HG02852 (cell line): ENCODE results near the gene PCSK1N.
"Not testable (repeated sequence)": the region's sequence is repeated elsewhere in the genome, so short reads cannot be mapped to it uniquely, and the experiment has no call there.

Experiments used
- ATAC-seq: cut with Tn5 transposase; IDR thresholded peaks from one replicate; pipeline ENCODE4 v1.9.1; 2021; ENCODE audit warnings: mild to moderate bottlenecking, moderate library complexity; ENCODE audit not compliant: unreplicated experiment

PCSK1N gene, protein sequence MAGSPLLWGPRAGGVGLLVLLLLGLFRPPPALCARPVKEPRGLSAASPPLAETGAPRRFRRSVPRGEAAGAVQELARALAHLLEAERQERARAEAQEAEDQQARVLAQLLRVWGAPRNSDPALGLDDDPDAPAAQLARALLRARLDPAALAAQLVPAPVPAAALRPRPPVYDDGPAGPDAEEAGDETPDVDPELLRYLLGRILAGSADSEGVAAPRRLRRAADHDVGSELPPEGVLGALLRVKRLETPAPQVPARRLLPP

DNA sequence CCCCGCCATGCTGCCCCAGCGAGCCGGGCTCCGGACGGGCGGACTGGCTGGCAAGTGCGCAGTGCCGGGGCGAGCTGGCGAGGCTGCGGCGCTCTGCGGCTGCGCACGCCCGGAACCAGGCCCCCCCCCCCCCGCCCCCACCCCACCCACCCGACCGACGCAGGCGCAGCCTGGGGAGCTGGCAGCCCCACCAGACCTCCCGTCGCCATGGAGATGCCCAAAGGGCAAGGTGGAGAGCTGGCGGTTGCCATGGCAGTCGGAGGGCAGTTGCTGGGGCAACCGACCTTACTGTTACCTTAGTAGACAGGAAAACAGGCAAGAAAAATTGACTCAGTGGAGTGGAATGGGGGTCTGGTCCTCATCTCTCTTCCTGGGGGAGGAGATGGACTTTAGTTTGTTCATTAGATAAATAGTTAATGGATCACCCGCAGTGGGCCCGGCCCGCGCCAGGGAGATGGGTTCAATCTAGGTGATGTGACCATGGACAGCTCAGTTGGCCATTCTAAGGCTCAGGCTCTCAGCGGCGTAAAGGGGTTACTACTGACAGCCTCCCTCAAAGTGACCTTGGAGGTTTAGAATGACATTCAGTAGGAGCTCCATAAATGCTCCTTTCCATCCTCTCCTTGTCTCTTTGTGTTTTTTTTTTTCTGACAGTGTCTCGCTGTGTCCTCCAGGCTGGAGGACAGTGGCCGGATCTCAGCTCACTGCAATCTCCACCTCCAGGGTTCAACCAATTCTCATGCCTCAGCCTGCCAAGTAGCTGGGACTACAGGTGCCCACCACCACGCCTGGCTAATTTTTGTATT, at the start of gene PCSK1N:
TSS of gene PCSK1N (minus strand) at position 87 of the 806 bp plus-strand sequence. CDS start at position 9, 78 bp downstream.
- ATAC-seq: no peak

DNA sequence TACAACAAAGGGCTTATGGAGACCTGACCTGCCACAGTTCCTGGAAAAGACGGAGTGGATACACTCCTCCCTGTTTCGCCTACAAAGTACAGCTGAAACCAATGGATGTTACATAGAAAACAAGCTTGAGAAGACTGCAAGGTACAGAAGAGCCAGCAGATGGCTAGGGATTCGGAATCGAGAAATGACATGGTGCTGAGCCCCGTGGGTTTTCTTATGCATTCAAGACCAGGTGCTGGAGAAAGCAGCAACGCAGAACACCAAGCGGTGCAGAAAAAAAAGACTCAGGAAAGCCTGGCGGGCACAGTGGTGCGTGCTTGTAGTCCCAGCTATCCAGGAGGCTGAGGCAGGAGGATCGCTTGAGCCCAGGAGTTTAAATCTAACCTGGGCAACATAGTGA, 48.3 kb upstream of the PCSK1N start:
- ATAC-seq: no peak

DNA sequence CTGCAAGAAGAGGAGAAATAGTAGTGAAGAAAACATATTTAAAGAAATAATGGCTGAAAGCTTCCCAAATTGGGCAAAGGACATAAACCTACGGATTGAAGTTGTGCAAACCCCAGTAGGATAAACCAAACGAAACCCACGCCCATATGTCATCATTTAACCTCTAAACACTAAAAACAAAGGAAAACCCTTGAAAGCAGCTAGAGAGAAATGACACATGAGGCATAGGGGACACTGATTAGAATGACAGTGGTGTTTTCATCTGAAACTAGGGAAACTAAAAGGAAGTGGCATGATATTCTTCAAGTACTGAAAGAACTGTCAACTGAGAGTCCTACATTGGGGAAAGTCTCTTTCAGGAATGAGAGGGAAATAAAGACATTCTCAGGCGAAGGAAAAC, 41.5 kb upstream of the PCSK1N start:
- not testable (repeated sequence) for ATAC-seq

DNA sequence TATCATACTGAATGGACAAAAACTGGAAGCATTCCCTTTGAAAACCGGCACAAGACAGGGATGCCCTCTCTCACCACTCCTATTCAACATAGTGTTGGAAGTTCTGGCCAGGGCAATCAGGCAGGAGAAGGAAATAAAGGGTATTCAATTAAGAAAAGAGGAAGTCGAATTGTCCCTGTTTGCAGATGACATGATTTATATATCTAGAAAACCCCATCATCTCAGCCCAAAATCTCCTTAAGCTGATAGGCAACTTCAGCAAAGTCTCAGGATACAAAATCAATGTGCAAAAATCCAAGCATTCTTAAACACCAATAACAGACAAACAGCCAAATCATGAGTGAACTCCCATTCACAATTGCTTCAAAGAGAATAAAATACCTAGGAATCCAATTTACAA, 36.6 kb upstream of the PCSK1N start:
- not testable (repeated sequence) for ATAC-seq

DNA sequence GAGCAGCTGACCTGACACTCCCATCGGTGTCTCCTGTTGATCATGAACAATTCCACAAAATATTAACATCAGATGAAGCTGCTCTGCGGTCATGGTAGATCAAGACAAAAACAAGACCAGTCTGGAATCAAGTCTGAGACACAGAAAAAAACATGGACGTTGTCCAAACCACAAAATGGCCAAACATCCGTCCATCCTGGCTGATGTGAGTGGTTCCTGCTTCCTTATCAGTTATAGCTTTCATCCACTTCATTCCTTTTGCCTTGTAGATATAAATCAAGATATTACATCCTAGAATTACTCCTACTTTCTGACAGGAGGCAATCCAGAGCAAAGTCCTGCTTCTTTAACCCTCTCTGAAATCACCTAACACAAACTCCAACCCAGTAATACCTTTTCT, 28.8 kb upstream of the PCSK1N start:
- ATAC-seq: no peak

DNA sequence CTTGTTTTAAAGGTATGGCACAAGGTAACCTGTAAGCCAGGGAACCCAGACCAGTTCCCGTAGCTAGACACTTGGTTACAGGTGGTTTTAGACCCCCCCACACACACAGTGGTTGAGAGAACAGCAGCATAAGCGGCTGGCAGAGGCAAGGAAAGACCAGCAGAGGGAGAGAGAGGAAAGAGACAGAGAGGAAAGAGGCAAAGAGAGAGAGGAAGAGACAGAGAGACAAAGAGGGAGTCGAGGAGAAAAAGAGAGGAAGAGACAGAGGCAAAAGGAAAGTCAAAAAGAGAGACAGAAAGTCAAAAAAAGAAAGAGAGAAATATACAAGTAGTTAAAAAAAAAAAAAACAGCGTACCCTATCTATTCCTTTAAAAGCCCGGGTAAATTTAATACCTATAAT, 19.5 kb upstream of the PCSK1N start:
- ATAC-seq: no peak

DNA sequence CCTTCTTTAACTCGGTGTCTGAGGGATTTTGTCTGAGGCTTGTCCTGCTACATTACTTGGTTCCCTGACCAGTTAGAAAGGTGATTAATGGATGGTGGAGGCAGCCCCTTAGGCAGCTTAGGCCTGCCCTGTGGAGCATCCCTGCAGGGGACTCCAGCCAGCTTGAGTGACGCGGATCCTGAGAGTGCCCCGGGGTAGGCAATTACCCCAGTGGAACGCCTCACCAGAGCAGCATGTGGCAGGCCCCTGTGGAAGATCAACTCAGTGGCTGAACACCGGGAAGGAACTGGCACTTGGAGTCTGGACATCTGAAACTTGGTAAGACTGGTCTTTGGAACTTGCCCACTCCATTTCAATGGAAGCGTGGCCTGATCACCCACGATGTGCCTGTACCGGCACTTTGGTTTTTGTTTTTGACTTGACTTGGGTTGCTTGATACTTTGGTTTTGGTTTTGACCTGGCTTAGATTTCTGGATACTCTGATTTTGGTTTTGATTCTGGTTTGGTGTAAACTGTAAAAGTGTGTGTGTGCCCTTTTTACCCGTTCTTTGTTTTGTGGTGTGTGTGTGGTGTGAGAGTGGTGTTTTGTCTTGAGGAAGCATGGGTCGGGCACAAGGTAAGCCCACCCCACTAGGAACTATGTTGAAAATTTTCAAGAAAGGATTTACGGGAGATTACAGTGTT, 18.9 kb upstream of the PCSK1N start:
- ATAC-seq: not testable (repeated sequence)

DNA sequence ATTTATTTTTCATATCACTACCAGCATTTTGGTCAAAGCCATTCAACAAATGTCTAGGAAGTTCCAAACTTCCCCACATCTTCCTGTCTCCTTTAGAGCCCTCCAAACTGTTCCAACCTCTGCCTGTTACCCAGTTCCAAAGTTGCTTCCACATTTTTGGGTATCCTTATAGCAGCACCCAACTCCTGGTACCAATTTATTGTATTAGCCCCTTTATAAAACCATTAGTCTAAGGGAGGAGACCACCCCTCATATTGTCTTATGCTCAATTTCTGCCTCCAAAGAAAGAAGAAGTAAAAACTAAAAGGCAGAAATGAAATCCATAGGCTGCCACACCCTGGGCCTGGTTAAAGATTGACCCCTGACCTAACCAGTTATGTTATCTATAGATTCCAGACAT, 18.1 kb upstream of the PCSK1N start:
- ATAC-seq: not testable (repeated sequence)

DNA sequence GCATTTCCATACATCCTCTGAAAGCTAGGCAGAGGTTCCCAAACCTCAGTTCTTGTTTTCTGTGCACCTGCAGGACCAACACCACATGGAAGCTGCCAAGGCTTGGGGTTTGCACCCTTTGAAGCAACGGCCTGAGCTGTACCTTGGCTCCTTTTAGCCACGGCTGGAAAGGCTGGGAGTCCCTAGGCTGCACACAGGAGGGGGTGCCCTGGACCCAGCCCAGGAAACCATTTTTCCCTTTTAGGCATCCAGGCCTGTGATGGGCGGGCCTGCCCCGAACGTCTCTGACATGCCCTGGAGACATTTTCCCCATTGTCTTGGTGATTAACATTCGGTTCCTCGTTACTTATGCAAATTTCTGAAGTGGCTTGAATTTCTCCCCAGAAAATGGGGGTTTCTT, 17.4 kb upstream of the PCSK1N start:
- no peak for ATAC-seq

DNA sequence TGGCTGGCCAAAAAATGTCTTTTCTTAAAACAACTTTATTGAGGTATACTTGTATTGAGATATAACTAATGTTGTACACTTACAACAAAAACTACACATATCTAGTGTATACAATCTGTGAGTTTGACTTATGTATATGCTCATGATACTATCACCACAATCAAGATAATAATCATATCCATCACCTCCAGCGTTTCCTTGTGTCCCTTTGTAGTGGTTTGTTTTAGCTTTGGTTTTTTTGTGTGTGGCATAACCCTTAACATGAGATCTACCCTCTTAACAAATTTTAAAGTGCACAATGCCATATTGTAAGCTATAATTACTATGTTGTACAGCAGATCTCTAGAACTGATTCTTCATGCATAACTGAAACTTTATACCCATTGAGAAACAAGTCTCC, 13.4 kb upstream of the PCSK1N start:
- no peak for ATAC-seq

DNA sequence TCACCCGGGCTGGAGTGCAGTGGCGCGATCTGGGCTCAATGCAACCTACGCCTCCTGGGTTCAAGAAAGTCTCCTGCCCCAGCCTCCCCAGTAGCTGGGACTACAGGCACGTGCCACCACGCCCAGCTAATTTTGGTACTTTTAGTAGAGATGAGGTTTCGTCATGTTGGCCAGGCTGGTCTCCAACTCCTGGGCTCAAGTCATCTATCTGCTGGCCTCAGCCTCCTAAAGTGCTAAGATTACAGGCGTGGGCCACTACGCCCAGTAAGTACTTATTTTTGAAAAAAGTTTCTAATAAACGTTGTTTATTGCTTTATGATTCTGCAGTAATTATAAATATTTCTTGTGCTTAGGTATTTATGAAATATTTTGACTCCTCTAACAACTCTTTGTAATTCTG, 4.3 kb upstream of the PCSK1N start:
- ATAC-seq: no peak

DNA sequence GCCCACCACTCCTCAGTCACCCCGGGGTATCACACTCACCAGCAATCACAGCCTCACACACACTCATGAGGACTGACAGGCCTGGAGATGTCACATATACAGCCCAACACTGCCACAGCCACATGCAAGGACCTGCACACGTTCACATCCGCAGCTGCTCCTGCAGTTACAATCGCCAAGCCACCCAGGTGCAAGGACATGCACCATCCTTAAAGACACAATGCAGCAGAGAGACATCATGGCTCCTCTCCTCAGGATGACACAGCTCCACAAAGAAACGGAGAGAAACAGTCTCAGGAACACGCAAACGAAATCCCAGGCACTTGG, 1.1 kb downstream of the PCSK1N start:
- no peak for ATAC-seq

DNA sequence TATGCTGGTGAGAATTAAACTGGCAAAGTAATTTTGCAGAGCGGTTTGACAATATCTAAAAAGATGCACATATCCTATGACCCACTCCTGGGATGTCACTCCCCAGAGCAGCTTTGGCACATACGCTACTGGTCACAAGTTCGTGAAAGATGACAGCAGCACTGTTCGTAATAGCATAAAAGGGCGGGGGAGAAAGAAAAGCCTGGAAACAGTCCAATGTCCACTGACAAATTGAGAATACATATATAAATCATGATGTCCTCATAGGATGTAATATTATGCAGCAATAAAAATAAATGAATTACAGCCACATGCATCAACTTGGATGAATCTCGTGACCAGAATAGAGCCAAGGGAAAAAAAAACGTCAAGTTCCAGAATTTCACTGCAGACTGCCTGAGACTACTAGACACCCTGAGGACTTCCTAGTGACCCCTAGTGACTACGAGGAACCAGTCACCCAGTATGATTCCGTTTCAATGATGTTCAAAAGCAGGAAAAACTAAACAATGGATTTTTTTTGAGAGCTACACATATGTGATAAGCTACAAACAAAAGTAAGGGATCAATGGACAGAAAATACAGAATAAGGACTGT, 1.8 kb downstream of the PCSK1N start:
- ATAC-seq: no peak

DNA sequence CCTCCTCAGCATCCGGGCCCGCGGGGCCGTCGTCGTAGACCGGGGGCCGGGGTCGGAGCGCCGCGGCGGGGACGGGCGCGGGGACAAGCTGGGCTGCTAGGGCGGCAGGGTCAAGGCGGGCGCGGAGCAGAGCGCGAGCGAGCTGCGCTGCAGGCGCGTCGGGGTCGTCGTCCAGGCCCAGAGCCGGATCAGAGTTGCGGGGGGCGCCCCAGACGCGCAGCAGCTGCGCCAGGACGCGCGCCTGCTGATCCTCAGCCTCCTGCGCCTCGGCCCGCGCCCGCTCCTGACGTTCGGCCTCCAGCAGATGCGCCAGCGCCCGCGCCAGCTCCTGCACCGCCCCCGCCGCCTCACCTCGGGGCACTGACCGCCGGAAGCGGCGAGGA, 3.5 kb downstream of the PCSK1N start:
- no peak for ATAC-seq

DNA sequence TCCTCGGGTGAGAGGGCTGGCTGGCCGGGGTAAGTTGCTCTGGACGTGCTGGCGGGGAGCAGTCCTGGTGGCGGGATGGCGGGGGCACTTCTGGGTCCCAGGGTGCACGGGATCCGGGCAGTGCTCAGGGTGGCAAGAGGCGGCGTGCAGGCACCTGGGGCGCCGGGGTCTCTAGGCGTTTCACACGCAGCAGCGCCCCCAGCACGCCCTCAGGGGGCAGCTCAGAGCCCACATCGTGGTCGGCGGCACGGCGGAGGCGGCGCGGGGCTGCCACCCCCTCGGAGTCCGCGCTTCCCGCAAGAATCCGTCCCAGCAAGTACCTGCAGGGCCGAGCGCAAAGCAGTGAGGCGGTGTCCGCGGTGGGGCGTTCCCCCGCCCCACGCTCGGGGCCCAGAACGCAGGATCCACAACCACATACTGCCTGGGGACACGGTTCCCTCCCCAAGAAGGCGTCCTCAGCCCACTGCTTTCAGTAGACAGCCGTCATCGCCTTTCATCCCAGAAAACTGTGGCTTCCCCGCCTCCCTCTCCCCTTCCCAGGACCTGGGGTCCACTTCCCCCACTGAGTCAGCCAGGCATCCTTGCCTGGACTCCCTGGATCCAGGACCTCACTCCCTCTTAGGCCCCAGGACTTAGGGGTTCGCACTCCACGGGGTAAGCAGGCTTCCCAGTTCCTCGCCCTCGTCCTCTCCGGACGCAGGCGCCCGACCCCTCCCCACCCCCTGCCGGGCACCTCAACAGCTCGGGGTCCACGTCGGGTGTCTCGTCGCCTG, 4.1 kb downstream of the PCSK1N start:
- no peak for ATAC-seq

DNA sequence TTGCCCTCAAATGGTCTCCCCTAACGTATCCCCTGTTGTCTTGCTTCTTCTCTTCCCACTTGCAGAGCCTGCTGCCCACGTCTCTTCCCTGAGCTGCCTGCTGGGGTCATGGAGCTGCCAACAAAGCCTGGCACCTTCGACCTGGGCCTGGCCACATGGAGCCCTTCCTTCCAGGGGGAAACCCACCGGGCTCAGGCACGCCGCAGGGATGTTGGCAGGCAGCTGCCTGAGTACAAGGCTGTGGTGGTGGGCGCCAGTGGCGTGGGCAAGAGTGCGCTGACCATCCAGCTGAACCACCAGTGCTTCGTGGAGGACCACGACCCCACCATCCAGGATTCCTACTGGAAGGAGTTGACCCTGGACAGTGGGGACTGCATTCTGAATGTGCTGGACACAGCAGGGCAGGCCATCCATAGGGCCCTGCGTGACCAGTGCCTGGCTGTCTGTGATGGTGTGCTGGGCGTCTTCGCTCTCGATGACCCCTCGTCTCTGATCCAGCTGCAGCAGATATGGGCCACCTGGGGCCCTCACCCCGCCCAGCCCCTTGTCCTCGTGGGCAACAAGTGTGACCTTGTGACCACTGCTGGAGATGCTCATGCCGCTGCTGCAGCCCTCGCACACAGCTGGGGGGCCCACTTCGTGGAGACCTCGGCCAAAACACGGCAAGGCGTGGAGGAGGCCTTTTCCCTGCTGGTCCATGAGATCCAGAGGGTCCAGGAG, 6.2 kb downstream of the PCSK1N start:
- no peak for ATAC-seq

DNA sequence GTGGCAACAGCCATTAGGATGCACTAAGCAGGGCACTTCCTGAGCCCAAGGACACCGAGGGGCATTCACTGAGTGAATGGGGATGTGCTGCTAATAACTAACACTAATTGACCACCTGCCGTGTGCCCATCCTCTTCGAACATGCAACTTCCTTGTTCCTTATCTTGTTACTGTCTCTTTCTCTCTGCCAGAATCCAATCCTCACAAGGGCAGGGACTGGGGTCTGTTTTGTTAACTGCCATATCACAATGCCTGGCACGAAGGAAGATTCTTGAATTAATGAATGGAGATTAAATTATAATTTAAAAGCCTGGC, 7.8 kb downstream of the PCSK1N start:
- no peak for ATAC-seq

DNA sequence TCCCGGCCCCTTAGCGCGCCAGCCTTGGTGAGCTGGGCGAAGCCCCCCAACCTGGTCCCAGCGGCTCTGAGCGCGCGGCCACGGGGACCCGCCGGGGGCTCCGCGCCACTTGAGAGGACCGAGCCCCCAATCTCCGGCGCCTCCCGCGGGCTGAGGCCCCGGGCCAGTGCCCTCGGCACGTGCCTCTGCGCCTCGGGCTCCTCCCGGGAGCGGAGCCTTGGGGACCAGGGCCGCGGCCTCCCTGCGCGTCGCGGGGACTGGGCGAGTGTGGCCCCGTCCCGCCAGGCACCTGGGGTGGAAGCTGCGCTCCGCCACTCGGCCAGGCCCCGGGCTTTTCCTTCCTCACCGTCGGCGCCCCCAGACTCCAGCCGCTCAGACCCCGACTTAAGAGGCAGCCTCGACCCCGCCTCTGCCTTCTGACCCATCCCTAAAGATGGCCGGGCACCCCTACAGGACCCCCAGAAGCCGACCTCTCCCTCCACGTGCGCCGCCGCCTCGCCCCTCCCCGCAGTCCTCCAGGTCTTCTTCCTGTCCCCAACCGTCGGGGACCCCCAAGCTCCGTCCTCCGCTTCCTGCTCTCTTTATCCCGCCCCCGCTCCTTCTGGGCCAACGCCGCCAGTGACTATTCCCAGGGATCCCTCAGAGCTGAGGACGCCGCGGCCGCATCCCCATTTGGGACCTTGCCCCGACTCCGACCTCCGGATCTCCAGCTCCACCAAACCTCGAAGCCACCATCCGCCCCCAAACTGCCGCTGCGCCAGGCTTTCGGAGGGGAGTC, 8.3 kb downstream of the PCSK1N start:
- no peak for ATAC-seq

DNA sequence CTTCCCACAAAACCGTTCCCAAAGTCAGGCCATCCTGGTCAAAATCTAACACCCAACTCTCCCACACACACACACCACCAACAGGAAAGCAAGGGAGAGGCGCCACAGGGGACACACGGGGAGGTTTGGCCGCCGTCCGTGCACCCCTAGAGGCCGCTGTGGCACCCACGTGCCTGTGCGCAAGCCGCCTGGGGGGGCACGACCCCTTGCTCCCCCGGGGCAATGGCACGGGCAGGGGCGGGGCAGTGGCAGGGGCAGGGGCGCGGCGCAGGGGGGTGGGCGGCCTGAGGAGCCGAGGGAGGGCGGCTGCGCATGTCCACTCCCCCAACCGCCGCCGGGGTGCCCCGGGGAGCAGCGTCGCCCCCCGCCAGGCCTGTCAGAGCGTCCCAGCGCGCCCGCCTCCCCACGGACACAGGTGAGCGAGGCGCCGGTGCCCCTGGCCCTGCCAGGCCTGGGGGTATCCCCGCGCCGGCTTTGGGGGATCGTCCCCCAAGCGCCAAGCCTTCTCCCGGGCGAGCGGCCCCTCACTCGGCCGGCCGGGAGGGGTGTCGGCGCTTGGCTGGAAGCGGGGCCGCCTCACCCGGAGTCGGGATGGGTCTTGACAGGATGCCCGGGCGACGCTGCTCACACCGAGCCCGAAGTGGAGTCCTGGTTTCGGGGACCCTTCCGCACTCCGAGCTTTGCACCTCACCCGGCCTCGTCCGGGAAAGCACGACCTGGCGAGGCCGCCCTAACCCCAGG, 9.1 kb downstream of the PCSK1N start, which contains the start of gene ERAS:
TSS of gene ERAS (plus strand) at position 379 of the 741 bp plus-strand sequence. CDS start 2,611 bp downstream, outside the sequence.
- no peak for ATAC-seq
